ENCODE data around the gene POLDIP2.

DNA sequence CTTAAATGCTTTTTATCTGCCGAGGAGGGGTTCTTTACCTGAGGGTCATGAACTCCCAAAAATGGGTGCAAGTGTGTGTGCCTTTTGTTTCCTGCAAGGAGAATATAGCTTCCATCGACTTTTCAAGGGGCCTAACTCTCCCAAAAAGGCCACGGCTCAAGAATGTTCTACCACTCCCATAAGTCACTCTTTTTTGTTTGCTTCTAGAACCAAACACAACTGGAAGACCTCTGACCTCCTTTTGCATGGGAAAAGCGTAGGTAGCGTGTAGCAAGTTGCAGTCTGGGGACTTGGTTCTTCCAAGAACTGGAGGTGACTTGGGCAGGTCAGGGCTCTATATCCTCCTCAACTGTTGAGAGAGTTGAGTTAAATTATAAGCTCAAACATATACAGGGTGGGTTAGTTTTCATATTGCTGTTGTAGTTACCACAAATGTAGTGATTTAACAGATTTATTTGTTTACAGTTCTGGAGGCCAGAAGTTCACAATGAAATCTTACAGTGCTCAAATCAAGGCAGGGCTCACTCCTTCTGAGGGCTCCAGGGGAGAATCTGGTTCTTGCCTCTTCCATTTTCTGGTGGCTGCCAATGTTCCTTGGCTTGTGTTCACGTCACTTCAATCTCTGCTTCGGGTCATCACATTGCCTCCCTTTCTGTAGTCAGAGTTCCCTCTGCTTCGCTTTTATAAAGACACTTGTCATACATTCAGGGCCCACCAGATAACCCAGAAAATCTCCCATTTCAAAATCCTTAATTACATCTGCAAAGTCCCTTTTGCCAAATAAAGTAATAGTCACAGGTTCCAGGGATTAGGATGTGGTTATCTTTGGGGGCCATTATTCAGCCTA lies 36.9 kb downstream of the POLDIP2 start:
- TF ChIP-seq, protein P1, sequence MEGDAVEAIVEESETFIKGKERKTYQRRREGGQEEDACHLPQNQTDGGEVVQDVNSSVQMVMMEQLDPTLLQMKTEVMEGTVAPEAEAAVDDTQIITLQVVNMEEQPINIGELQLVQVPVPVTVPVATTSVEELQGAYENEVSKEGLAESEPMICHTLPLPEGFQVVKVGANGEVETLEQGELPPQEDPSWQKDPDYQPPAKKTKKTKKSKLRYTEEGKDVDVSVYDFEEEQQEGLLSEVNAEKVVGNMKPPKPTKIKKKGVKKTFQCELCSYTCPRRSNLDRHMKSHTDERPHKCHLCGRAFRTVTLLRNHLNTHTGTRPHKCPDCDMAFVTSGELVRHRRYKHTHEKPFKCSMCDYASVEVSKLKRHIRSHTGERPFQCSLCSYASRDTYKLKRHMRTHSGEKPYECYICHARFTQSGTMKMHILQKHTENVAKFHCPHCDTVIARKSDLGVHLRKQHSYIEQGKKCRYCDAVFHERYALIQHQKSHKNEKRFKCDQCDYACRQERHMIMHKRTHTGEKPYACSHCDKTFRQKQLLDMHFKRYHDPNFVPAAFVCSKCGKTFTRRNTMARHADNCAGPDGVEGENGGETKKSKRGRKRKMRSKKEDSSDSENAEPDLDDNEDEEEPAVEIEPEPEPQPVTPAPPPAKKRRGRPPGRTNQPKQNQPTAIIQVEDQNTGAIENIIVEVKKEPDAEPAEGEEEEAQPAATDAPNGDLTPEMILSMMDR (IDR thresholded peaks at IDR 0.05): no peak
- no peak for TF ChIP-seq EP300 (IDR thresholded peaks at IDR 0.05)
- TF ChIP-seq POLR2AphosphoS5 (IDR thresholded peaks at IDR 0.05): no peak
- no peak for TF ChIP-seq POLR2A (IDR thresholded peaks at IDR 0.05)

Data from upper lobe of left lung (tissue), 4 donors.